NCI-H2029 (cell line): ENCODE results near the gene SLC7A7.
"Not testable (repeated sequence)": the region's sequence is repeated elsewhere in the genome, so short reads cannot be mapped to it uniquely, and the experiment has no call there.

Source experiments
- DNase-seq: peaks from one replicate; lab custom pipeline; 2025; lab: John Stamatoyannopoulos, UW

Gene SLC7A7

GRCh38 chr14:22843123-22843925 lies 28.1 kb upstream of the SLC7A7 start:
- DNase-seq = no peak

GRCh38 chr14:22842211-22843122 lies 27.2 kb upstream of the SLC7A7 start:
- DNase-seq = no peak

- DNase-seq = no peak
Observed at GRCh38 chr14:22841769-22842168, 26.5 kb upstream of the SLC7A7 start.

- DNase-seq = no peak
Observed at GRCh38 chr14:22841311-22841710, 26.1 kb upstream of the SLC7A7 start.

- DNase-seq = no peak
Observed at GRCh38 chr14:22839159-22839779, 24.0 kb upstream of the SLC7A7 start.

- no peak for DNase-seq
Observed at GRCh38 chr14:22838631-22839041, 23.4 kb upstream of the SLC7A7 start.

- DNase-seq = no peak
Observed at GRCh38 chr14:22837750-22838538, 22.7 kb upstream of the SLC7A7 start.

- DNase-seq = peak; percentile 68
Observed at GRCh38 chr14:22837114-22837749, 22.0 kb upstream of the SLC7A7 start.

- no peak for DNase-seq
Observed at GRCh38 chr14:22836301-22837113, 21.3 kb upstream of the SLC7A7 start, which contains the start of gene MMP14. TSS of gene MMP14 (plus strand) at chr14:22836585. CDS start at chr14:22836818, 233 bp downstream.

- DNase-seq = no peak
Observed at GRCh38 chr14:22835505-22835904, 20.3 kb upstream of the SLC7A7 start.

- no peak for DNase-seq
Observed at GRCh38 chr14:22830443-22831010, 15.3 kb upstream of the SLC7A7 start.

GRCh38 chr14:22829661-22830442 lies 14.6 kb upstream of the SLC7A7 start, which contains the start of gene MRPL52:
TSS of gene MRPL52 (plus strand) at chr14:22829887. CDS start at chr14:22829913, 26 bp downstream.
- peak; percentile 100 for DNase-seq

GRCh38 chr14:22829076-22829660 lies 13.9 kb upstream of the SLC7A7 start:
- not testable (repeated sequence) for DNase-seq

GRCh38 chr14:22824711-22825359 lies 9.6 kb upstream of the SLC7A7 start:
- DNase-seq = peak; percentile 78

- DNase-seq = no peak
Observed at GRCh38 chr14:22822571-22823098, 7.4 kb upstream of the SLC7A7 start.

GRCh38 chr14:22822016-22822570 lies 6.9 kb upstream of the SLC7A7 start:
- DNase-seq = no peak
